ENCODE measurements around the gene SRGAP3.

The SRGAP3 gene

DNA sequence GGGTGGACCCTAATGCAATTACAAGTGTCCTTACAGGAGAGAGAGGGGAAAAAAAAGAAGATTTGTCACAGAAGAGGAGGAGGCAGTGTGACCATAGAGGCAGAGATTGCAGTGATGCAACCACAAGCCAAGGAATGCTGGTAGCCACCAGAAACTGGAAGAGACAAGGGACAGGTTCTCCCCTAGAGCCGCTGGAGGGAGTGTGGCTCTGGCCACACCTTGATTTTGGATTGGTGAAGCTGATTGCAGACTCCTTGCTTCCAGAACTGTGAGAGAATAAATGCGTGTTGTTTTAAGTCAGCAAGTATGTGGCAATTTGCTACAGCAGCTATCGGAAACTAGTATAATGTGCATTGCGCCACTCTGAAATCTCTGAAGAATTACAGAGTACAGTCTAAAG, 110.1 kb downstream of the SRGAP3 start:
- no peak for DNase-seq

DNA sequence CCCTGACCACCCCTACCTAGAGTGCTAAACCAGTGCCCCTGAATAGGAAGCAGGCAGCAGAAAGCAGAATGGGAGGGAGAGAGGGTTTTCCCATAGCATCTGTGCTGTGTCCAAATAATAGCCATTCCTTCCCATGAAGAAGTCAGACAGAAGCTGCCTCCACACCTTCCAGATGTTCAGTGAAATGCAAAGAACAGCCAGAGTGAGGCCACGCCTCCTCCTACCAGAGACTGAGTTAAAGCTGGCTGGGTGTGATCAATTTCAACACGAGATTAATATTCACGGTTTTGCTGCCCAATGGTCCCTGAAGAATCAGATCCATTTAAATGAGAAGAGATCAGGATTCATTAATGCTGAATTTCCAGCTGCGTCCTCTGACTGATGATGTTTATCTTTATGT, 111.8 kb downstream of the SRGAP3 start:
- DNase-seq = no peak

DNA sequence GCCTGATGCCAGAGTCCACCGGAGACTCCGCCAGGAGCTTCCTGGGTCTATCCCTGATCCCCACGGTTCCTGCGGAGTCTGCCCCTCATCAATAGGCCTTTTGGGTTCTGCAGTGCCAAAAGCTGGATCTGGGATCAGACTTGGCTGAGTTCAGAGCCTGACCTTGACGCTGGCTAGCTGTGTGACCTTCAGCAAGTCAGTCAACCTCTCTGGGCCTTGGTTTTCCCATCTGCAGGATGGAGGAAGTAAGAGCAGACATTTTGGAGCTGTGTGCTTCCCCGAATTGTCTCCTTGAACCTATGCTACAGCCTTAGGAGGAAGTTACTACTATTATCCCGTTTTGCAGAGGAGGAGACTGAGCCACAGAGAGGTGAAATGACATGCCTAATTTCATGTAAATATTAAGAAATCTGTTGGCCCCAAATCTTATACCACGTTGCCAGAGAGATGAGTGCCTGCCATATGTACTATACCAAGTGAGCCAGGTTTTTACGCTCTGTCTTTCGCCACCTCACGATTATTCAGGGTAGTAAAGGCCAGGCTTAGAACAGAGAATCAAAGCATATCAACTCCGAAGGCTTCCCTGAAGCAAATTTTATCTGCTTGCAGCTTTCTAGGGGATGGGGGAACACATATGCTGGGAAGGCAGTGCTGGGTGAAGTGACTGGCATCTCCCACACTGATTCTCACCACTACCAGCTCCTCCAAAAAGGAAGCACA, 112.5 kb downstream of the SRGAP3 start:
- DNase-seq = no peak

DNA sequence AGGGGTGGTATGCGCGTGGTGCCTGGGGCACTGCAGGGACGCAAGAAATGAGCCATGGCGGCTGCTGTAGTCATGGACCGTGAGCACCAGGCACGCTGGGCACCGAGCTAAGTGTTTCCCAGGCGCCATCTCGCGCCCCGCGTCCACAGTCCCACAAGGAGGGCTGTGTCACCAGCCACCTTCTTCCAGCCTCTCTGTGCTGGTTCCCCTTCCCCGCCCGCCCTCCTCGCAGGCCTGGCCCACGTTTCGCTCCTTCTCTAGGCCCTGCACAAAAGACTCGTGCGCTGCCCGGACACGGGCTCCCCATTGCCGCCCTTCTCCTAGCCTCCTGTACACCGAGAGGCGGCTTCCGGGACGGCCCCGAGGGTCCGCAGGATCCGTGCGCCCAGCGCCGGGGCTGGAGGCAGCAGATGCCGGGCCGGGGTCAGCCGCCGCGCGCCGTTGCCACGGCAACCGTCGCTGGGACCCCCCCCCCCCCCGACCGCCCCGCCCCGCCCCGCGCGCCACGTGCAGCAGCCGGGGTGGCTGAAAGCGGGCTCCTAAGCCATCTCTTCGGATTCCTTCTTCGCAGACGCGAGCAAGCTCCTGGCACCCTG, 113.4 kb downstream of the SRGAP3 start:
- no peak for DNase-seq

DNA sequence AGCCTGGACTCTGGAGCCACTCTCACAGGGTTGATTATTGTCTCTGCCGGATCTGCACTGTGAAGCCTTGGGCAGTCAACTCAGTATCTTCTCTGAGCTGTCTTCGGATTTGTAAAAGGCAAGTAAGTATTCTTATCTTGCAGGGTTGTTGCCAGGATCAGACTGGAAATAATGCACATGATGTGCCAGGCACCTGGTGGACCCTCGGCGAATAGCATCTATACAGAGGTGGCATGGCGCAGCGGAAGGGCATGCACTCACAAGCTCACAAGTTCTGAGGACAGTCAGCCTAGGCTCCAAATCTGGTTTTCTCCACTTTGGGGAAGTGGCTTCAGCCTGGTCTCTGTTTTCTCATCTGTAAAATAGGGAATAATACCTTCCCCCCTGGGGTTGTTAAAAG, 113.9 kb downstream of the SRGAP3 start:
- DNase-seq = no peak

DNA sequence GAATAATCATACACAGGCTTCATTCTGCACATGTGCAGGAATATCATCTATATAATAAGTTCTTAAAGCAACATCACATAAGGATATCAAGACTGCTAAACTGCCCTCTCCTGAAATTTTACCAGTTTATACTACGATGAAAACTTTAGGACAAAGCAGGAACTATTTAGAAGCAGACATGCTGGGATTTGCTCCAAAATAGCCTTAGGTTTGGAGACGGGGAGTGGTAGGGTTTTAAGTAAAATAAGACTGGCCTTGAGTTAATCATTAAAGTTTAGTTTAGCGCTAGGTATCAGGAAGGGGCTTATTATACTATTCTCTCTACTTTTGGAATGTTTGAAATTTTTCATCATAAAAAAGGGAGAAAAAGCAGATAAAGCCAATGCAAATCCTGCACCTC, 115.8 kb downstream of the SRGAP3 start:
- no peak for DNase-seq

DNA sequence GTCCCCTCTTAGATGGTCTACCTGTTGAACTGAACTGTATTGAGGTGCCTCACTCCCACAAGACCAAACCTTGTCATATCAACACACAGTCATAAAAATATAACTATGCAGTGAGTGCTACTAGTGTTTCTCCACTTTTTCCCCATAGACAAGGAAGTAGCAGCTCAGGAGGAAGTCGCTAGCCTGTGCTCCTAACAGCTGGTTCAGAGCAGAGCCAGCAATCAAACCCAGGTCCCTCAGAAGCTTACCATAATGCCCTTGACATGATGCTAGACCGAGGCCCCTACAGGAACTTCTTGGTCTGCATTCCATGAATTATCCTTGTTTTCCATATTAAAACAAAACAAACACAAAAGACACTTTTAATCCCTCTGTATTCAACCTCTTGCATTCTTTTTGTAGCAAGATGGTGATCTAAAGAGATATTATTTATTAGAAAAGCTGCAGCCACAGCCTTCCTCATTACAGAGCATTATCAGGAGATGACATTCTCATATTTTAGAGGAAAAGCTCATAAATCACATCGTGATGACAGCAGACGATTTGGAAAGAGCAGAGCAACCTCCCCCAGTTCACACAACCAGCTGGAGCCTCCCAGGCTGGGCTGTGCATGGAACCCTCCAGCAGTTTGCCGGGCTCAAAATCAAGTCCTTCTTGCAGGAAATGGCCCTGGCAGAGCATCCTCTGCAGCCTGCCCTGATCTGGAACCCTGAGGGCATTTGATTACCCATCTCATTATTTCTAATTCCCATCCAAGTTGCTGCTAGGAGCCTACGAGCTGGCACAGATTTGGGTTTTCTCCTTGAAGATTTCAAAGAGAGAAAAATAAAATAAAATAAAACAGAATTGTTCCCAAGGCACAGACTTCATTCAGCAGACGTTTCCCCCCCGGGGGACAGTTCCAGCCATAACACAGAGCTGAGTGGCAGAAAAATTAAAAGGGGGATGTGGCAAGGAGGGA, 118.8 kb downstream of the SRGAP3 start:
- DNase-seq = no peak

DNA sequence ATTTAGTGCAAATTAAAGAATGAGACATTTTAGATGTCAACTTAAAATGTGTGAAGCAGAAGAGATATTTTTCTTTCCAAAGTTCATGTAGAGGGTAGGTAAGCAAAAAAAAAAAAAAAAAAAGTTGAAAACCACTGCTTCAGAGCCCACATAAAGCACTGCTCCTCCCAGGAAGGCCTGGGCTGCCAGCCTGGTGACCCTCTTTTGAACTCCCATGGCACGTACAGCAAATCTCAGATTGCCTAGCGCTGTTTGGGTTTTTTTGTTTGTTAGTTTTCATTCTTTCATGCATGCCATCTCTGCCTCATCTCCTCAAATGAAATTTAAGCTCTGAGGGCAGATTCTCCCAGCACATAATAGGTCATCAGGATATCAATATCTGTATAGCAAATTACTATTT, 120.1 kb downstream of the SRGAP3 start:
- DNase-seq = no peak

DNA sequence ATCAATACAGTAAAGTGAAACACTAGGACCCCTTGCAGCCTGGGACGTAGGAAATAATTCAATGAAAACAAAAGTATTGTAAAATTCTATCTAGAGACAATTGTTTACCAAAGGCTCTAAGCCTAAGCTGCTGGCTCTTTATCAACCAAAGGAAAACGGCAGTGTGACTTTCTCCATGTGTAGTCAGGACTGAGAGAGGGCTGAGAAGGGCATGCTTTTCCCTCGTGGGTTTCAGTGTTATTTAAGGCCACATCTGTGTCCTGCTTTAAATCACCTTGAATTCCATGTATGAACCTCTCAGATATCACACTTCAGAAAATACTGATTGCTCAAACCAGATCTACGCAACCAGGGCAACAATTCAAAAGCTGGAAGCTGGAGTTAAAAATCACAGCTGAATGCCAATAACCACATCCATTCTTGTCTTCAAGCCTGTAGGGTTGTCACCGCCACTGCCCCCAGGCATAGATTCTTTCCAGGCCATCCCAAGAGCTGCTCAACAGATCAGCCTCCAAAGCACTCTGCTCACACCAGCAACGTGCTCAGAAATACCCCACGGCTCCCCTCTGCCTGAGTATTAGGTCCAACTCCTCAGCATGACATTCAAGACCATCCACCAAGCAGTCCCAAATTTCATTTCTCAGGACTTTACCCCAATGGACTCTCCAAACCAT, 124.0 kb downstream of the SRGAP3 start:
- no peak for DNase-seq

DNA sequence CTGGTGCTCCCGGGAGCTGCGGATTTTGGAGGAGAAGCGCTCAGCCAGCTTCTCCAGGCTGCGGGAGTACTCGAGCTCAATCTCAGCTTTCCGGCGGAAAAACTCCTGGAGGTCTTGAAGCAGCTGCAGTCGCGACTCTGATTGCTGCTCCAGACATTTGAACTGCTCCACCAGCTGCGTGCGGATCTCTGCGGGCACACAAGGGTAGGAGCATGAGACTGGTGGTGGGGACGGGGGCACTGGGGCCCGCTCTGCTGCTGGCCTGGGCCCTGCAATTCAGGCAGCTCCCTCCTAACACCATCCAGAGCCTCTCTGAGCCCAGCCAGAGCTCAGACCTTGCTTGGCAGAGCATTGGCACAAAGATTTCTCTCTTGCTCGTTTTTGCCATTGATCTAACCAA, 124.7 kb downstream of the SRGAP3 start:
- no peak for DNase-seq

DNA sequence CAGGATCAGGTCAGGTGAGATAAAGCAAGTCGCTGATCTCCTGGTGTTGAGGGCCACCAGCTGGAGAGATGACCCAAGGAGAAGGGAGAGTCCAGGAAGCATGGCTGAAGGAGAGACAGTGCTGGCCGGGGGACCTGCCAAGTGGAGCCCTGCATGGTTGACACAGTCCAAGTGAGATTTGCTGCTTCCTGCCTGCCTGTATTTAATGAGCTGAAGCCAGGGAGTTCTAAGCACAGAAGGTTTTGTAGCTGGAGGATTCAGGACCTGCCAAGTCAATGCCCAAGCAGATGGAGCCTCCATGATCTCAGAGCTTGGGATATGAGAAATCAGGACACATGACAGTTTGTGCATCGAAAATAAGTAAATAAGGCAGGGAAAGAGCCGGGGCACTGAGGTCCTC, 125.6 kb downstream of the SRGAP3 start:
- DNase-seq = no peak

DNA sequence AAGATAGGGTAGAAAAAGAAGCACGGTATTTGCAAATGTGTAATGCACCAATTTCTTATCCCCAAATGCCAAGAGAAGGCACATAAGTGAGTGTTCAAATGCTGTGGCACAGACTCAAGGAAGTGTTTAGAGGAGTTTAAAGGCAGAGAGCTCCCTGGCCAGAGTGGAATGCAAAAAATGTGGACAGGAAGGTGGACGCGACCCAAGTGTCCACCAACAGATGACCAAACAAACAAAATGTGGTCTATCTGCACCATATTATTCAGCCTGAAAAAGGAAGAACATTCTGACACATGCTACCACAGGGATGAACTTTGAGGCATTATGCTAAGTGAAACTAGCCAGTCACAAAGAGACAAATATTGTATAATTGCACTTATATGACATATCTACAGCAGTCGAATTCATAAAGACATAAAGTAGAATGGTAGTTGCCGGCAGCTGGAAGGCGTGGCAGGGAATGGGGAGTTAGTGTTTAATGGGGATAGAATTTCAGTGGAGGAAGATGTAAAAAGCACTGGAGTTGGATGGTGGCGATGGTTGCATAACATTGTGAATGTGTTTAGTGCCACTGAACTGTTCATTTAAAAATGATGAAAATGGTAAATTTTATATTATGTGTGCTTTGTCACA, 126.6 kb downstream of the SRGAP3 start:
- DNase-seq = no peak

DNA sequence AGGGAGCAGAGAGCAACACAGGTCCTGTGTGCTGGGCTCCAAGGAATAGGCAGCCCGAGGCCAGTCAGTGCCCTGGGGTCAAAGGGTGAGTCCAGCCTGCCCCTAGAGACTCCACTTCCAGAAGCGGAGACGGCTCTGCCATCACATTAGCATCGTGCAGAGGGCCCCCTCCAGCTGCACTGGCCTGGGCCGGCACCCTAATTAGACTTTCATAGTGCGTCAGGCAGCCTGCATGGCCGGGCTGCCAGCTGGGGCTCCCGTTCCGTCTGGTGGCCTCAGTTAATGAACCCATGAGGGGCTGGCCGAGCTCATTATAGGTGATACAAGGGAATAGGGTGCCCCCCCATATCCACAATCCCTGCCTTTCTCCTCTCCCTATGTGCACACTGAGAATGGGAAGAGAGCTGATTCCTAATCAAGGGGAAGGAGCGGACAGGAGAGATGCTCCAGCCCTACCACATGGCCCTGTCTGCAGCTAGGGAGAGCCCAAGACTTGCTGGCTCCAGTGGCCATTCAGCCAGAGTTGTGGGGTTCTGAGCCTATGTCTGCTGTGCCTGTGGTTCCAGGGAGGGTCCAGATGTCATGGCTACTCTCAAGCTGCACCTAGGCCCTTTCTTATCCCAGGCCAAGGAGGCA, 128.0 kb downstream of the SRGAP3 start:
- no peak for DNase-seq

DNA sequence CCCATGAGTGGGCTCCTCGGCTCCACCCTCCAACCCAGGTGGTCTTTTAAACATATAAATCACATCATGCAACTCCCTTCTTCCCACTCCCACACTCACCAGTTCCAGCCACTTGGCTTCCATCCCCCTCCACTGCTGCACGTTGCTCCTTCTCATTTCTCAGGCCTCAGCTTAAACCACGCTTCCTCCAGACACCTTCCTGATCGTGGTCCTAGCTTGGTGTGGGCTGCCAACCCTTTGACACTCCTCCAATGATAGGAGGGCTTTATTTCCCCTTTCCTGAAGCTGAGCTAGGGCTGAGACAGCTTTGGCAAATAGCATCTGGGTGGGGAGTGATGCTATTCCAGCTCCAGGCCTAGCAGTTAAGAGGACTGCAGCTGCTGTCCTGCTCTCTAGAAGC, 130.1 kb downstream of the SRGAP3 start:
- DNase-seq = no peak

DNA sequence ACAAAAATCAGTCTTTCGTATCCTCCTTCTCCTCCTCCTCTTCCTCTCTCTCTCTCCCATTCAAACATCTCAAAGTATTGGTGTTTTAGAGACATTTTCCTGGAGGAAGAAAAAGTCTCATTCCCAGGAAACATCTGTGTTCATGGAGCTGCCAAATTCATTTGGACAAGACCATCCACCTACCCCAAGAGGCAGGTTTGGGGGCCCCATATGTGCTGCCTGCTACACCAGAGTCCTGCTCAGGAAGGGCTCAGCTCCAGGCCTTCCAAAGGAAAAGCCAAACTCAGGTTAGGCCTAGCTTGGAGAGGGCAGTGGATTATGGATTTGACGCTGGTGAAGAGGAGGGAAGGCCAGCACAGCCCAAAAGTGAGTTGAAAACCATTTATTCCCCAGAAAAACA, 131.2 kb downstream of the SRGAP3 start:
- DNase-seq = no peak

DNA sequence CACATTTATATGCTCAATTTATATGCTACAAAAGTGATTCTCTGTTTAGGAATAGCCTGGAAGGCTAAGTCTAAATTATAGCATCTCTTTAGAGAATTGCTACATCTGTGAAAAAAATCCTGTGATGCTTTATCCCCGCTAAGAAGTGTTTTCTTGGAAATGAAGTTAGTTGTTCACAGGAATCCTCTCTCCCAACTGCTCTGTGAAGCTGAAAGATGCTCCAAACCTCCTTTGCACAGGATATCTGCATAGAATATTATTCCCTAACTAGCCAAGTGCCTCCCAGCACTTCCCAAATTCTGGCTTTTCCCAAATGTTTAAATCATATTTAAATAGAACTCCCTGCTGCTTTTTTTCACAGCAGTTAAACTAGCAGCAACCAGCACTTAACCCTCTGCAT, 132.2 kb downstream of the SRGAP3 start:
- DNase-seq = no peak

DNA sequence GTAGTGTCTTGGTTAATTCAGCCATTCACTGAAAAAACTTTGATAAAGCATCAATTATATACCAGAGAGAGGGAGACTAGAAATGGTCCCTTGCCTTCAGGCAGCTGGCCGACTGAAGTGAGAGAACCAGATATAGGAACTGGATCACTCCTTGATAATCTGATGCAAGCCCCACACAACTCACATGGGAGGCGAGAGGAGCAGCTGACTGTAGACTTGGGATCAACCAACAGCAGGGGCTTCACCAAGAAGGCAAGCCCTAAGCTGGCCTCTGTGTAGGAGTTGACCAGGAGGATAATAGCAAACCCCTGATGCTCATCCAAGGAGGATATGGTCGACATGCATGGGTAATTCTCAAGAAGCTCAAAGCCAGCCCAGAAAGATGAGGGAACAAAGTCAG, 133.1 kb downstream of the SRGAP3 start:
- no peak for DNase-seq

DNA sequence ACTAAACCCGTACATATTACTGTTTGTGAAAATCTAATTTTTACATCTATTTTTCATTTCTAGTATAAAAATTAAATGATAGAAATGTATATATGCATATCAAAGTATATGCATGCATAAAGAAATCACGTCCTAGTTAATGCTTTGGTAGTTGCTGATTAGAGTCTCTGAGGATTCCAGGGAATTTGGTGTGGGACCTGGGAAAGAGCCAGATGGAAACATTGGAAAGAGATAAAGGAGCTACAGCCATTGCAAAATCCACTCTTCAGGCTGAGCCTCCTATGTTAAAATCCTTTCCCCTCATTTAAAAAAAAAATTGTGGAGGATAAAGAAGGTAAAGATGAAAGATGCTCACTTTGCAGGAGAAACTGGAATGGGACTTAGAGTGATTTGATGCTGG, 134.1 kb downstream of the SRGAP3 start:
- DNase-seq = no peak

DNA sequence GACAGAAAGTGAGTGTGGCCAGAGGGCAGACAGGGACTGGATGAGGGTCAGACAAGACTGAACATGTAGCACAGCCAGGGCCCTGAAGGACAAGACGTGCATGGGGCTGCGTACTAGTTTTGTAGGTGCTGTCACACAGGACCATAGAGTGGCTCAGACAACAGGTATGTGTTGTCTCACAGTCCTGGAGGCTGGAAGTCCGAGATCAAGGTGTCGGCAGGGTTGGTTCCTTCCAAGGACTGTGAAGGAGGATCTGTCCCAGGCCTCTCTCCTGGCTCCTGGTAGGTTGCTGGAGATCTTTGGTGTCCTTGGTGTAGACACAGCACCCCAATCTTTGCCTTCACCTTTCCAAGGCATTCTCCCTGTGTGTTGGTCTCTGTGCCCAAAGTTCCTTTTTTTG, 136.4 kb downstream of the SRGAP3 start:
- no peak for DNase-seq

DNA sequence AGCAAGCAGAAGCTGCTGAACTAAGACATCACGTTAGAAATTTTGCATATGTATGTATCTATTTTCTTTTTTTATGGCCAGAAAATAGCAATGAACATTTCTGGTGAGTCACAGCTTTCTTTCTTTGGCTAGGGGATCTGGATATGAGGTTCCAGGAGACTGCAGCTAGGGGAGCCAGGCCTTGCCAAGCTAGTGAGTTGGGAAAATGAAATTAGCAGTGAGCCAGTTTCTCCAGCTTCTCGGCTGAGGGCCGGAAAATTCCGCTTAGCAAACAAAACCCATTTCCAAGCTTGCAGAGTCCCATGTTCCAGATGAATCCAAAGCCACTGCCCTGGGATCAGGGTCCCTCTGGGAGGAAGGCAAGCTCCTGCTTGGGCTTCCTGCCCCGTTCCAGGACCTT, 137.6 kb downstream of the SRGAP3 start:
- no peak for DNase-seq

DNA sequence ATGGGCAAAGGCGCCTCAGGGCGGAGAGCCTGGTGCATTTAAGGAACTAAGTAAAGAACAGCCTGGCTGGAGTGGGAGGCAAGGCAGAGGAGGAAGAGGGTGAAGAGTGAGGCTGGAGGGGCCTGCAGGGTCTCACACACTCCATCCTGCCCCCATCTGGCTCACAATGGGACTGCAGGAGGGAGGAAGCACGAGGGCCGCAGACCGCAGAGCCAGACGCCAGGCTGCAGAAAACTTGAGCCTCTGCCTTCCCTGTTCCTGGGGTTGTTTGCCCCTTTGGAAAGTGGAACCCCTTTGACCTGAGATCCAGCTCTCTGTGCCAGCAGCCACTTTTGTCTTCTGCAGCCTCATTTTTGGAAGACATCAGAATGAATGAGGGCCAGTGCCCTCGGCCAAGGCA, 138.0 kb downstream of the SRGAP3 start:
- DNase-seq = no peak

DNA sequence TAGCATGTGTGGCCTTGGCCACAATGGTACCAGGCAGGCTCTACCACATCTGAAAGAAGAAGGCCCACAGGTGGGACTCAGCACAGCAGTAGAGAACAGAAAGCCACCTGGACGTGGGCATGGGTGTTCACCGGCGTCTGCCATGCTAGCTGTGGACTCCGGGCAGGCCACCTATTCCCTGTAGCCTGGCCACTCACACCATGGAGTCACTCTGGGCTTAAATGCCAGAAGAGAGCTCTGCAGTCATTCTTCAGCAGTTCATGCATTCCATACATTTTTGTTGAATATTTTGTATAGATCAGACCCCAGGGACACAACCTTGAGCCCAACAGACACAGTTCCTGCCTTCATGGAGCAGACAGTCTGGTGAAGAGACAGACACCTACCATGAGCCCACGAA, 138.6 kb downstream of the SRGAP3 start:
- DNase-seq = no peak

Data from effector CD8-positive, alpha-beta T cell (primary cell).